Type B pancreatic cell (in vitro differentiated cells): ENCODE results near the gene SMAD6. TPM values are rescaled to one million over a fixed set of nuclear protein-coding genes. Genes with fewer than 3 reads are reported as not detected.

ENCODE experiments used
- DNase-seq: peaks from one replicate; pipeline ENCODE4 v3.0.0; 2021; ENCODE audit warnings: mixed read lengths; ENCODE audit not compliant: unreplicated experiment; ENCODE audit errors: extremely low spot score
- H3K27ac Mint-ChIP-seq: 2 replicates; pipeline ENCODE4 v1.8.0; 2021; ENCODE audit warnings: mild to moderate bottlenecking, mixed read lengths
- H3K27me3 Mint-ChIP-seq: 2 replicates; pipeline ENCODE4 v1.8.0; 2021; ENCODE audit warnings: mixed read lengths
- H3K36me3 Mint-ChIP-seq: 2 replicates; pipeline ENCODE4 v1.8.0; 2021; ENCODE audit warnings: mixed read lengths
- H3K4me1 Mint-ChIP-seq: one replicate; pipeline ENCODE4 v1.8.0; 2021; ENCODE audit warnings: mixed read lengths; ENCODE audit not compliant: unreplicated experiment
- H3K4me3 Mint-ChIP-seq: 2 replicates; pipeline ENCODE4 v1.8.0; 2021; ENCODE audit warnings: mild to moderate bottlenecking, mixed read lengths
- H3K9me3 Mint-ChIP-seq: 2 replicates; pipeline ENCODE4 v1.8.0; 2021; ENCODE audit warnings: mixed read lengths
- CTCF ChIP-seq: fragments of 200-600 bp; sonication (generic); conservative IDR thresholded peaks from 2 replicates; pipeline ENCODE4 v1.5.0; 2021; ENCODE audit warnings: antibody characterized with exemption, mild to moderate bottlenecking
- long read RNA-seq: library from polyadenylated mRNA; unstranded; transcript quantifications from one replicate; pipeline ENCODE4 v2.0.0, GENCODE V29; 2020
- total RNA-seq: library from RNA; stranded (reverse); gene quantifications from 2 replicates; pipeline ENCODE4 v1.2.1, GENCODE V29; 2021; ENCODE audit warnings: low replicate concordance

Gene SMAD6
- total RNA-seq, result 27.0 and 31.7 TPM in 2 replicates
- long read RNA-seq, partial matches to known transcripts, result 0 of 4 reads
- long read RNA-seq, other reads (novel, unspliced or antisense), result 4 of 4 reads

GRCh38 chr15:66702035-66702786 lies at the start of gene SMAD6:
TSS of gene SMAD6 (plus strand) at chr15:66702236. CDS start at chr15:66703259, 1,023 bp downstream.
- TF ChIP-seq CTCF, result no peak
- H3K36me3 Mint-ChIP-seq, result peaks cover 13% of the 10 kb centered on the region
- H3K9me3 Mint-ChIP-seq, result no peaks in the 10 kb centered on the region
- H3K27me3 Mint-ChIP-seq, result no peaks in the 10 kb centered on the region
- H3K4me1 Mint-ChIP-seq, result peaks cover 31% of the 10 kb centered on the region
- DNase-seq, result peak; percentile 95
- peak within 1 kb of the TSS; percentile 98 for H3K27ac Mint-ChIP-seq
- peak within 1 kb of the TSS; percentile 99 for H3K4me3 Mint-ChIP-seq

GRCh38 chr15:66652806-66653205 lies 49.2 kb upstream of the SMAD6 start:
- no peaks in the 10 kb centered on the region for H3K36me3 Mint-ChIP-seq
- no peak for TF ChIP-seq CTCF
- no peak for DNase-seq
- peaks cover 57% of the 10 kb centered on the region for H3K4me1 Mint-ChIP-seq
- H3K9me3 Mint-ChIP-seq, result no peaks in the 10 kb centered on the region
- H3K27ac Mint-ChIP-seq, result peak overlapping the region; percentile 74
- no peaks in the 10 kb centered on the region for H3K27me3 Mint-ChIP-seq
- H3K4me3 Mint-ChIP-seq, result peak overlapping the region; percentile 26

- no peaks in the 10 kb centered on the region for H3K9me3 Mint-ChIP-seq
- no peak for DNase-seq
- peaks cover 57% of the 10 kb centered on the region for H3K4me1 Mint-ChIP-seq
- H3K4me3 Mint-ChIP-seq, result peak overlapping the region; percentile 26
- no peak for TF ChIP-seq CTCF
- no peaks in the 10 kb centered on the region for H3K27me3 Mint-ChIP-seq
- H3K27ac Mint-ChIP-seq, result peak overlapping the region; percentile 74
- no peaks in the 10 kb centered on the region for H3K36me3 Mint-ChIP-seq
Observed at GRCh38 chr15:66653398-66653797, 48.6 kb upstream of the SMAD6 start.

GRCh38 chr15:66653852-66654251 lies 48.2 kb upstream of the SMAD6 start:
- peaks cover 61% of the 10 kb centered on the region for H3K4me1 Mint-ChIP-seq
- peak overlapping the region; percentile 64 for H3K27ac Mint-ChIP-seq
- peaks cover 3% of the 10 kb centered on the region for H3K27me3 Mint-ChIP-seq
- peak overlapping the region; percentile 48 for H3K4me3 Mint-ChIP-seq
- no peak for DNase-seq
- no peaks in the 10 kb centered on the region for H3K36me3 Mint-ChIP-seq
- no peaks in the 10 kb centered on the region for H3K9me3 Mint-ChIP-seq
- TF ChIP-seq CTCF, result no peak

GRCh38 chr15:66654361-66654738 lies 47.7 kb upstream of the SMAD6 start:
- Mint-ChIP-seq H3K27ac (peak overlapping the region; percentile 64), H3K36me3 (no peaks in the 10 kb centered on the region), H3K9me3 (no peaks in the 10 kb centered on the region), H3K4me3 (peak overlapping the region; percentile 48), H3K4me1 (peaks cover 61% of the 10 kb centered on the region), H3K27me3 (peaks cover 5% of the 10 kb centered on the region)
- no peak for TF ChIP-seq CTCF
- no peak for DNase-seq
